H54 (cell line): Measurements from ENCODE around the gene XRCC4.
"Not testable (repeated sequence)": the region's sequence is repeated elsewhere in the genome, so short reads cannot be mapped to it uniquely, and the experiment has no call there.

Experiments used
- DNase-seq: peaks from one replicate; pipeline ENCODE4 v3.0.0; 2011; ENCODE audit warnings: low spot score, mixed read lengths; ENCODE audit not compliant: insufficient read length
- FAIRE-seq: peaks from 3 replicates; lab custom pipeline; 2011; peaks lifted over from hg19 to GRCh38; lab: Jason Lieb, UNC
- POLR2A ChIP-seq: IDR thresholded peaks from 2 replicates; pipeline ENCODE4 v1.6.1; 2011; ENCODE audit warnings: low read depth, mild to moderate bottlenecking, low read length

The XRCC4 gene

GRCh38 chr5:83323557-83324180 is 246.3 kb downstream of the XRCC4 start:
- no peak for TF ChIP-seq POLR2A
- FAIRE-seq (no peak), DNase-seq (no peak)

GRCh38 chr5:83331842-83332241 is 254.5 kb downstream of the XRCC4 start:
- FAIRE-seq: no peak
- no peak for DNase-seq
- TF ChIP-seq POLR2A: no peak

GRCh38 chr5:83337453-83338035 is 260.2 kb downstream of the XRCC4 start:
- no peak for FAIRE-seq
- no peak for TF ChIP-seq POLR2A
- DNase-seq: no peak

DNA sequence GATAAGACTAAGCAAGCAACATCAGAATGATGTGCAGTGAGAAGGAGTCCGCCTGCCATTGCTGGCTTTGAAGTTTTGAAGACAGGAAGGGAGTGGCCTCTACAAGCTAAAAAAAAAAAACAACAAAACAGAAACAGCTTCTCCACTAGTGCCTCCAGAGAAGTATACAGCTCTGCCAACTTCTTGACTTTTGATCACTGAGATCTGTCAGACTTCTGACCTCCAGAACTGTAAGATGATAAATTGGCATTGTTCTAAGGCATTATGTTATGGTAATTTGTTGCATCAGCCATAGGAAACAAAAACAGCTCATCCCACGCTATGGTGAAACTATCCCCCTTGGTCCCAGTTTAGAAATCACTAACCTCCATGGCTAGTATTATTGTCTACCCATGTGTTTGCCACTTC is 263.2 kb downstream of the XRCC4 start:
- no peak for TF ChIP-seq POLR2A
- DNase-seq: no peak
- FAIRE-seq: no peak

- no peak for DNase-seq
- no peak for TF ChIP-seq POLR2A
- FAIRE-seq: peak; percentile 43
These were observed 264.5 kb downstream of the XRCC4 start for GRCh38 chr5:83341815-83342334.

DNA sequence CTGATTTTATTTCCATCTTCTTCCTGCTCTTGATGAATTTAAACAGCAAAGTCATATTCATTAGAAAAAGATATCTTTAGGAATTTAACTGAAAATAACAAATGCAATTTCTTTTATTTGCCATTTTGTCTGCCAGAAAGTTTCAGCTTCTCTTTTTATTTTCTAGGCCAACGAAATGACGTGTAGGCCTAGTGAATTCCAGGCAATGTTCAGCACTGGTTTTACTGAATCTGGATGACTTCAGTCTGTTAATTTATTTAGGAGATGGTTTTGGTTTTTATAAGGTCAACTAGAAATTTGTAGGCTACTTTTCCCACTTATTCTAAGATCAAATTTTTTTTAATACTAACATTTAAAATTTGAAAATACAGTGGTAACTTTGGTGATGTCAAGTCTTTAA is 265.1 kb downstream of the XRCC4 start:
- DNase-seq (no peak), FAIRE-seq (no peak)
- TF ChIP-seq POLR2A: no peak

DNA sequence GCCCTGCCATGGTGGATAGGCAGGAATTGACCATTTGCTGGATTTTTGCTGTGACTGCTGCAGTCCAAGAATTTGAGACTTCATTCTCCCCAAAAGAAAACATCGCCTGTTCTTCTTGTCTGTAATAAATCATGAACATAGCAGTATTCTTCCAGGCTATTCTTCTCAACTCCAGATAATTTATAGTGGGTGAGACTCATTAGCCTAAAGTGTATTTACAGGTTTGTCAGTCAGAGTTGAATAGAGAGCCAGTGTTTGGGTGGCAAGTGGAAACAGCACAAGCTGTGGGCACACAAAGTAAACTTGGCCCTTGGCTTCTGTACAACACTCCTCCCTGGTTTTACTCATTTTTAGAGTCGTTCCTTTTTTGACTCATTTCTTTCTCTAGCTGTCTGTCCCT is 266.0 kb downstream of the XRCC4 start:
- no peak for TF ChIP-seq POLR2A
- no peak for DNase-seq
- FAIRE-seq: no peak

DNA sequence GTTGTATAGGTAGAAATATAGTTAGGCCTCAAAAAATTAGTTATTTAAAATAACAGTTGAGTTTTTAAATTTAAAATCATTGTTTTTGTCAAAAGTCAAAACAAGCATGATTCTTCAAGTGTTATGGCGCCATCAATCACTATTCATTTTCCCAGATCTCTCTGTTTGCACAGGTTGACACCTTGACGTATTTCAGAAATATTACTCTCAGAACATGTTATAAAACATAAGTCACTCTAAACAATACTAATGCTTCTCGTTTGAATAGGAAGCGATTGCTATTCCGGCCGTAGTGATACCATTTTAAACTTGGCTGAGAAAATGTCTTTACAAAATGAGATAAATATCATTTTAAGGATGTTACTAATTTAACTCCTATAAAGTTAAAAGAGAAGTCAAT is 268.1 kb downstream of the XRCC4 start:
- DNase-seq: no peak
- FAIRE-seq: no peak
- TF ChIP-seq POLR2A: no peak

DNA sequence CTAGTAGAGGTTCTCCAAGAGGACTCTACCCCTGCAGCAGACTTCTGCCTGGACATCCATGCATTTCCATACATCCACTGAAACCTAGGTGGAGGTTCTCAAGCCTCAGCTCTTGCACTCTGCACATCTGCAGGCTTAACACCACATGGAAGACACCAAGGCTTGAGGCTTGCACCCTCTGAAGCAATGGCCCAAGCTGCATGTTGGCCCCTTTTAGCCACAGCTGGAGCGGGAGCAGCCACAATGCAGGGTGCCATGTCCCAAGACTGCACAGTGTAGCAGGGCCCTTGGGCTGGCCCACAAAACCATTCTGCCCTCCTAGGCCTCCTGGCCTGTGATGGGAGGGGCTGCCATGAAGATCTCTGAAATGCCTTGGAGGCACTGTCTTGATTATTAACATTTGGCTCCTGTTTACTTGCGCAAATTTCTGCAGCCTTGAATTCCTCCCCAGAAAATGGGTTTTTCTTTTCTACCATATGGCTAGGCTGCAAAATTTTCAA is 271.0 kb downstream of the XRCC4 start:
- TF ChIP-seq POLR2A: no peak
- no peak for FAIRE-seq
- DNase-seq: no peak

DNA sequence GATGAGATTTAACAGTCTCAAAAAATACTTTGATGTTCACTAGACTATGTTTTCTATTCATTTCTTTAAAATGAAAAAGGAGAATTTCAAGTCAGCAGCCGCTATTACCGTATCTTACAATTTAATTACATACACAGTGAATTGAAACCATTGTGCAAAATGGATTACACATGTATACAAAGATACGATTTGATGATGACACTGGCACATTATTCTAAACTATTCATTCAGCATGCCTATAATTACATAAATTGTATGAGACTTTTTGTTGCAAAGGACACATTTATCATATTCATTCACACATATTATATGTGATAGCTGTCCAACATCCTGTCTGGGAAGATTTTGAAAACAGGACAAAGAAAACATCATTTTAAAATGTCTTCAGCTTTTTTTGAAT is 275.9 kb downstream of the XRCC4 start:
- TF ChIP-seq POLR2A: no peak
- FAIRE-seq: no peak
- no peak for DNase-seq

GRCh38 chr5:83353774-83354173 is 276.4 kb downstream of the XRCC4 start:
- no peak for TF ChIP-seq POLR2A
- FAIRE-seq (no peak), DNase-seq (no peak)

DNA sequence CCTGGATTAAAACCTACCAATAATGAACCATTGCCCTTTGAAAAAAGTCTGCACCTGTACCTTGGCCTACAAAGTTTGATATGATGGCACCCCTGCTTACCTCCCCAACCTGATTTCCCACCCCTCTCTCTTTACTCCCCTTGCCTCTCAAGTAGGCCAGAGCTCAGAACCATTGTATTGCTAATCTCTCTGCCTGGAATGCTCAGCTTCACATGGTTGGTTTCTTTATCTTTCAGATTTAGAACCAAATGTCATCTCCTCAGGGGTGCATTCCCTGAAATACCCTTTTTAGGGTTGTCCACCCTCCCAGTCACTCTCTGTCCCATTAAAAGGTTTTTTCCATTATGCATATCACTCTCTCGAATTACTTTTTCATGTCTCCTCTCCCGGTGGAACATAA is 277.6 kb downstream of the XRCC4 start:
- no peak for DNase-seq
- no peak for TF ChIP-seq POLR2A
- no peak for FAIRE-seq

- FAIRE-seq, DNase-seq: not testable (repeated sequence)
These were observed 278.2 kb downstream of the XRCC4 start for GRCh38 chr5:83355482-83356014.

DNA sequence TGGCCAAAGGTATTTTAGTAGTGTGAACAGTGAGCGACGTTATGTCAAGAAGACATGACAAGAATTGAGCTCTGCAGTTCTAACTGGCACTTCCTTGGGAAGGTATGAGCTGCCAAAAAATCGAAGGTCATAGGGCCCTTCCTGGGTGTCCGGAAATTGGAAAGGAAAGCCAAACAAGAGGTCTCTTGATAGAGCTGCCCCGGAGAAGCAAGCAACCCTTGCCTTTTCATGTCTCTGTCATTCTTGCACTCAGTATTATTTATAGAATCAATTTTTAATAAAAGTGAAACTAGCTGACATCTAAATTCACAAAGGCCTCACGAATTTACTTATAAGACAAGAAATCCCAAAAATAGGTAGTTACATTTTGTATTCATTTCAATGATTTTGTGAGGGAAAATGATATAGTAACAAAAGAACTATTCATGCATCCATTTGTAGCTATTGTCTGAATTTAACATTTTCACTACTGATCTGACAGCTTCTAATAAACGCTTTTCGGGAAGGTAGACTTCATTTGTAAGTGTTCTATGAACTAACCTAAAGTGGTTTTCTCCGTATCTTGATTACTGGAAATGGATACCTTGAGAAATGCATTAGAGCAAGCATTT is 280.4 kb downstream of the XRCC4 start:
- DNase-seq (no peak), FAIRE-seq (no peak)
- TF ChIP-seq POLR2A: no peak

DNA sequence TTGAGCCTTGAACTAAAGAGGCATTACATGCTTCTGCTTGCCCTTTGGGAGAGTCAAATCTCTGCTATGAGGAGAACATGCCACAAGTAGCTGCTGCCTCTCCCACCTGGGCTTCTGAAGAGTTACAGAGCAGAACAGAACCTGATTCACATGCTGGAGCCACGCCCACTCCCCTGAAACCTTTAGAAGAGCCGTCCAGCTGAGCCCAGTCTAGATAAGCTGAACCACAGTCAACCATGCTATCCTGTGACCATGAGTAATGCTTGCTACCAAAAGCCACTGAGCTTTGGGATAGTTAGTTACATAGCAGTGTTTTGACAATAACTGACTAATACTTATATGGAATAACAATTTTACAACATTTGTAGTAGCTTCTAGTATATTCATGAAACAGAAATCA is 283.2 kb downstream of the XRCC4 start:
- FAIRE-seq (no peak), DNase-seq (no peak)
- TF ChIP-seq POLR2A: no peak
